HG02973 (cell line): ENCODE data around the gene TMEM256.

ENCODE experiments used
- ATAC-seq: cut with Tn5 transposase; IDR thresholded peaks from one replicate; pipeline ENCODE4 v1.9.1; 2021; ENCODE audit warnings: moderate library complexity; ENCODE audit not compliant: unreplicated experiment

TMEM256 gene

DNA sequence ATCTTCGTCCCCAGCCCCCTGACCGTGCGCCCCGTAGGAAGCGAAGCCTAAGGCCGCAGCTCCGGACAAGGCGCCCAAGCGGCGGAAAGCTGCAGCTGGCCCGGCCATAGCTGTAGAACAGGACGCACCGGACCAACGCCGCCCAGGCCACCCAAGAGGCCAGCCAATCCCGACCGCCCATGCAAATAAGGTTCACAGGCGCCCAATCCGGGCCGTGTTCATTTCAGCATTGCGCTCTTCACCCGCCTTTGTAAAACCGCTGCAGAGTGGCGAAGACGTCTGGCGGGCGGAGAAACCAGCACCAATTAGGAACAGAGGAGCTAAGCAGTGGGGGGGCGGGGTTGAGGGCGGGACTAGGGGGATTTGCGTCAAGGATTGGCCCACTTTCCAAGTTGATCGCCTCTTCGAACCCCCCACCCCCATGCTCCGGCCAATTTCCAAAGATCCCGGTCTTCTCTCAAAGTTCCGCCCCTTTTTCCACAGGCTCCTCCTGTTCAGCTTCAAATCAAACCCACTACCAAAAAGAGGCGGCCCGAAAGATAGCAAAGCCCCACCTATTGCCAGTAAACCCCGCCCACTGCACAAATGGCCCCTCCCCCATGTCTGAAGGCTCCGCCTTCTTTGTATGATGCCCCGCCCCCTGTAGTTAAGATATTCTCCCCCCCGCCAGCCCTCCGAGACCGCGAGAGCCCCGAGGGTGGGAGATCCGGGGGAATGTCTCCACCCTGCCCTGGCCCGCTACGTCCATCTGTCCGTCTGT lies at the start of gene TMEM256:
Gene TMEM256, minus strand, starts transcription at position 121 of the 760 bp plus-strand sequence. Its CDS starts 13 bp downstream, at position 108.
- ATAC-seq: peak; percentile 91

DNA sequence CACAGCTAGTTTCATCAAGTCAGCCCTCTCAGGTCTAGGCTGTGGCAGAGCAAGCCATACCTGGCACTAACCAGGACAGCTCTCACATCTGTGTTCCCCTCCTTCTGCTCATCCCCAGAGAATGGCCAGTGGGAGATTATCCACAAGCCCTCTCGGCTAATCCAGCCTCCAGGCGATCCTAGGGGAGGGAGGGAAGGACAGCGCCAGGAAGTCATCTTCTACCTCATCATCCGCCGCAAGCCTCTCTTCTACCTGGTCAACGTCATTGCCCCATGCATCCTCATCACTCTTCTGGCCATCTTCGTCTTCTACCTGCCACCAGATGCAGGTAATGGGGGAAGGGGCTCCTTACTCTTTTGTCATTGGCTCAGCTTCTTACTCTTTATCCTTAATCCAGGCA lies 44.6 kb upstream of the TMEM256 start:
- ATAC-seq: no peak

DNA sequence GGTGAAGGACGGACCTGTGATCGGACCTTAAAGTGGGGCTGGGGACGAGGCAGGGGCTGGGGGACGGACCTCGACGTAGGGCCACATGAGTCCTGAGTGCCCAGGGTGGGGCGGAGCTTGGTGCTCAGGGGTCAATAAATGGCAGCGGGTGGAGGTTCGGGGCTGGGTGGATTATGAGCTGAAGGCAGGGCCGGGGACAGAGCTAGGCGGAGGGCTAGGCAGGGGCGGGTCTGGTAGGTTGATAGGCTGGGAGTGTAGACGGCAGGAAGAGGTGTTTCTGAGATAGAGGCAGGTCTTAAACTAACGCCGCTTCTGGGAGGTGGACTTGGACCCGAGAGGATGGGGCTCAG lies 41.7 kb upstream of the TMEM256 start:
- ATAC-seq: no peak

DNA sequence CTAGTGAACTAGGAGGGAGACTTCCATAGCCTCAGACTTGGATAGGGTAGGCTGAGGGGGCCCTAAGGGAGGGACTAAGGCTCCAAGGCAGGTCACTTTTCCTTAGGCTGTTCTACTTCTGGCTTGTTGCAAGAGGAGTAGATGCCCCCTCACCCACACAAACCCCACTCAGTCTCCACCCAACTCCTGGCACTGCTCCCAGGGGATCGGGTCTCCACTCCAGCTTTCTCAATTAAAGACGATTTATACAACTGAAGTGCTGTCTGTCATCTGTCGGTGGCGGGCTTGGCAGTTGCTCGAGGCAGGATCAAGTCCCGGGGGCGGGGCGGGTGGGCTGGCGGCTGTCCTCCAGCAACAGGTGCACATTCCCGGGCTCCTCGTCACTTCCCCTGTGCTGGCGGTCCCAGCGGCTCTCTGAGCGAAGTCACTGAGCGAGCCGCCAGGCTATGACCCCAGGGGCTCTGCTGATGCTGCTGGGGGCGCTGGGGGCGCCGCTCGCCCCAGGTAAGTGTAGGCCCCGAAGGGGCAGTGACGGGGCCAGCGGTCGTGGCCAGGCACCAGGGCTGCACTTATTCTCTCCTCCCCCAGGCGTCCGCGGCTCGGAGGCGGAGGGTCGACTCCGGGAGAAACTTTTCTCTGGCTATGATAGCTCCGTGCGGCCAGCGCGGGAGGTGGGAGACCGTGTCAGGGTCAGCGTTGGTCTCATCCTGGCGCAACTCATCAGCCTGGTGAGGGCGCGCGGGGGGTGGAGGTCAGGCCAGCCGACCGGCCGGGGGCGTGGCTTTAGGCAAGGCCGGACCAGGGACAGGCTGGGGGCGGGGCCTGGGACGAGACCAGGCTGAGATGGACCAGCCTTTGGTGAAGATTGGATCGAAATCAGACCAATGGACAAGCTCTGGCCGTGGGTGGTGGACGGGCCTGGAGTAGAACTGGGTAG lies 41.1 kb upstream of the TMEM256 start, which contains the start of gene CHRNB1:
Gene CHRNB1, plus strand, starts transcription at position 380 of the 937 bp plus-strand sequence. Its CDS starts 67 bp downstream, at position 447.
- ATAC-seq: no peak

DNA sequence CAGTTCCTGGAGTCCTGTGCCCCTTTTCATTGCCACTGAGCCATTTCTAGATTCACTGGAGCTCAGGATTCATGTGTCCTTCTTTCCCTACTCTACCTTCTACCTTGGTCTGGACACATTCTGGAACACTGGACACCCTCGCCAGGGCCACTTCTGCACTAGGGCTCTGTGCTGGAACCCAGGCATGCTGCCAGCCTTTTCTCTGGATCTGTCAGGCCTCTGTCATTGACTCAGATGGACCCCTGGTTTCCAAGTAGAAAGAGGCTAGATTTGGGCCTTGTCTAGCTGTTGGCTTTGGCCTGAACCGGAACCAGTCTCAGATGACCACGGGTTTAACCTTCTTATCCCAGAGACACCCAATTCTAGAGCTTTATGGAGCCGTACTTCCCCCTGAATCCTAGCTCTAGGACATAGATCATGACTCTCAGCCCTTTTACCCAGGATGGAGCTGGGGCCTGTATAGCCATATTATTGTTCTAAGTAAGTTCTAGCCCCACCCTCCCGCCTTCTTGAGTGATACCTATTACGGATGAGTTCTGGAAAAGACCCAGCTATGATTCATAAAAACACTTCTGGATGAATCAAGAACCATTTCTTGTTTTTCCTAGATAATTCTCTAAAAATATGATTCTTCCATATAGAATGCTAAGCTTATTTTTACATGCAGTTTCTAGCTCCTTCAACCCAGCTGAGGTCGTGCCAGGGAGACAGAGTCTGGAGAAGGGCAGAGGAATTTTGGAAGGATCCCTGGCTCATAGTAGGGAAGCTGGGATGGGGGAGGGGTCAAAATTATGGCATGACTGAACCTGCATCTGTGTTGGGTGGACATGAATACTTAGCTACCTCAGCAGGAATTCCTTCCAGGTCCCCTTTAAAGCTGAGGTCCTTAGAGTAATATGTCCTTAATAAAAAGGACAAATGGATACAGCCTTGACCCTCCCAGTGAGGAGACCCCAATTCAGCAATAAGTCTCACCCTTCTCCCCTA lies 39.9 kb upstream of the TMEM256 start:
- ATAC-seq: no peak

DNA sequence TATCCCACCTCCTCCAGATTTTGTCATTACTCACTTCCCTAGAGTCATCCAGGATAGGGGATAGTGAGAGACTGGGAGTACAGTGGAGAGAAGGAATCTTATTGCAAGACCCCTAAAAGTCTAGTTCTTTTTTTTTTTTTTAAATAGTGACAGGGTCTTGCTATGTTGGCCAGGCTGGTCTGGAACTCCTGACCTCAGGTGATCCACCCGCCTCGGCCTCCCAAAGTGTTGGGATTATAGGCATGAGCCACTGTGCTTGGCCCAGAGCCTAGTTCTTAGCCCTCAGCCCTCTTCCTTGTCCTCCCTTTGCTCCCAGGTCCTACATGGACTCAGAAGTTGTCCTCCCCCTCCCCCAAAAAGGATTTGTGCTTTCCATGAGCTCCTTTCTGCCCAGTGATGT lies 38.2 kb upstream of the TMEM256 start:
- no peak for ATAC-seq

DNA sequence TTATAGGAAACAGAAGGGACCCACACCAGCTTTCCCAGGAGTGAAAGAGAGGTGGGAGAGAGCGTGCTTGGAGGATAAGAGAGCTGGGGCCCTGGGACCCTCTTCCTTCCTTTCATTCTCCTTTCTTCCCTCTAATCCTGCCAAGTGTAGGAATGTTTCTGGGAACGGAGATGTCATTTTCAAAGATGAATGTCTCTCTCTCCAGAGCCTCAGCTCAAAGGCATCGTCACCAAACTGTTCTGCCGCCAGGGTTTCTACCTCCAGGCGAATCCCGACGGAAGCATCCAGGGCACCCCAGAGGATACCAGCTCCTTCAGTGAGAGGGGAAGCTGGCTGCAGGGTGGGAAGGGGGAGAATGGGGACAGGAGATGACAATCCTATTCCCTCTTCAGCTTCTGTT lies 37.4 kb upstream of the TMEM256 start:
- no peak for ATAC-seq

DNA sequence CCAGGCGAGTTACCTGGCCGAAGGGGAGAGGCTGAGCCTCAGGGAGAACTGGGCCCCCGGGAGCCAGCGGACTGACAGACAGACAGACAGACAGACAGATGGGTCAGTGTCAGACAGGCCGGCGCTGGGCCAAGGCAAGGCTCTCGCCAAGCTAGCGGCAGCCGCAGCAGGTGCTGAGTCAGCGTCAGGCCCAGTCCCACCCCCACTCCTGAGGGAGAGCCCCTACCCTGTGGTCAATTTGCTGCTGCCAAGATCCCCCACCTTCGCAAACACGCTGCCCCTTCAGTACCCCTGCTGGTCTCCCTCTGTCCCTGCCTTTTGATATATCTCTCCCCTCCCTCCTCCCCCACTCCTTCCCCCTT lies 36.9 kb upstream of the TMEM256 start:
- ATAC-seq: no peak

DNA sequence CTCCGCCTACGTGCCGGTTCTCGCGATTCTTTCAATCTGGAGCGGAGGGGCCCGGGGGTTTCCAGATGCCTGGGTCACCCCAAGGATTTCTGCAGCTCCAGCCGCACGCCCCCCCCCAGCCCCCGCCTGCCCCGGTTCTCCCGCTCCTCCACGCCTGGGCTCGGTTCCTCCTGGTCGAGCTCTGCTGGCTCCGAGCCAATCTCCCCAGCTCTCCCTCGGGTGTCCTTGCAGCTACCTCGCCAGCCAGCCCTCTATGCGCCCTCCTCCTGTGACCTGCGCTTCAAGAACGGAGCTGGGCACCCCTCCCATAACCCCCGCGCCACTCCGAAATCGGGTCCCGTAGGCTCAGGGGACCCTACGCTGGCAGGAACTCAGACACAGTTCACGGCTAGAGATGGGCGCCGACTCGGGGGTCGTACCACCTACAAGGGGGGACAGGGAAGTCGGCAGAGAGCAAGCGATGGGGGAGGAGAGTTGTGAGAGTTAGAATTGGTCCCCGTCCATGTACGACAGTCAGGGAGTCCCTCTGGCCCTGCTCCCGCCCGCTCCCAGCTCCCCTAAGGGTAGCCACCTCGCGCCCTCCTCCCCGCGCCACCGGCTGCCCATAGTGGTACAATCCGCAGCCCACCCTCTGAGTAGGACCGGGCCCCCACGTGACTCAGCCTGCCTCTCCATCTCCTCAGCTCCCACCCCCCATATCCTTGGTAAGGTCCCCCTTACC lies 36.4 kb upstream of the TMEM256 start:
- no peak for ATAC-seq

DNA sequence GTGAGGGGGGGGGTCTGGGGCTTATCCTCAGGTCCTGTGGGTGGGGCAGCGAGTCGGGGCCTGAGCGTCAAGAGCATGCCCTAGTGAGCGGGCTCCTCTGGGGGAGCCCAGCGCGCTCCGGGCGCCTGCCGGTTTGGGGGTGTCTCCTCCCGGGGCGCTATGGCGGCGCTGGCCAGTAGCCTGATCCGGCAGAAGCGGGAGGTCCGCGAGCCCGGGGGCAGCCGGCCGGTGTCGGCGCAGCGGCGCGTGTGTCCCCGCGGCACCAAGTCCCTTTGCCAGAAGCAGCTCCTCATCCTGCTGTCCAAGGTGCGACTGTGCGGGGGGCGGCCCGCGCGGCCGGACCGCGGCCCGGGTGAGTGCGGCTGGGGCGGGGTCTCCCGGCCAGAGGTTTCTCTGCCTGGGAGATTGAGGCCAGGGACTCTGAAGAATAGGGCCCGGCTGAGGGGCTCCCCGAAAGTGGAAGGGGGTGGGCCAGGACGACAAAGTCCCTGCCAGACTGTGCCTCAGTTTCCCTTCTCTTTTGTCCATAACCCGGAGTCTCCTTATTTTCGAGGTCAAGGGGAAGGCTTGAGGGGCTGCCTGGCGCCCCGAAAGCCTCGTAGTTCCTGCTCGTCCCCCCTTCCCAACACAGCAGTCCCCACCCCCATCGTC lies 35.7 kb upstream of the TMEM256 start, which contains the start of gene FGF11:
Gene FGF11, plus strand, starts transcription at position 51 of the 651 bp plus-strand sequence. Its CDS starts 109 bp downstream, at position 160.
- no peak for ATAC-seq

DNA sequence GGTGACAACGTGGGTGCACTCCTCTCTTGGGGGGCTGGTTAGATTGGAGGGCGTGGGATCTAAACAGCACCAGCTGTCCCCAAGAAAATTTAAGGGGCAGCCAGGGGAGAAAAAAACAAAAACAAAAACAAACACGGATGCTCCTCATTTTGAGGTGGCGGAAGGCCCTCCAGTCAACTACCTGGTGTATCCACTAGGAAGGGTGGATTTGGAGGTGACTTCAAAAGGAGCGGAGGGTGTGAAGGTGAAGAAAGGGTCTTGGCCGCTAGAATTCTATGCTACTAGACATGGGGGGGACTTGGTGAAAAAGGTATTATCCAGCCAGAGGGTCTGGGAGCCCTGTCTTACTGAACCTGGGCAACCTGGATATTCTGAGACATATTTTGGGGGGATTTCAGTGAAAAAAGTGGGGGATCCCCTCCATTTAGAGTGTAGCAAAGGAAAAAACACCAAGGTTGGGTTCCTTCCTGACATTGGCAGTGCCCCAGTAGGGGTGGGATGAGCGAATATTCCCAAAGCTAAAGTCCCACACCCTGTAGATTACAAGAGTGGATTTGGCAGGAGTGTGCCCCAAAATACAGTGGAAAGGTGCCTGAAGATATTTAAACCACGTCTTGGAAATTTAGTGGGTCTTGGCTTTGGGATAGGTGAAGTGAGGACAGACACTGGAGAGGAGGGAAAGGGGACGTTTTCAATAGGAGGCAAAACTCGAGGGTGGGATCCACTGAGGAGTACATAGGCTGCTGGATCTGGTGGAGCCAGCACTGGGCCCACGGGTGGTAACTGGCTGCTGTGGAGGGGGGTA lies 35.0 kb upstream of the TMEM256 start:
- no peak for ATAC-seq

DNA sequence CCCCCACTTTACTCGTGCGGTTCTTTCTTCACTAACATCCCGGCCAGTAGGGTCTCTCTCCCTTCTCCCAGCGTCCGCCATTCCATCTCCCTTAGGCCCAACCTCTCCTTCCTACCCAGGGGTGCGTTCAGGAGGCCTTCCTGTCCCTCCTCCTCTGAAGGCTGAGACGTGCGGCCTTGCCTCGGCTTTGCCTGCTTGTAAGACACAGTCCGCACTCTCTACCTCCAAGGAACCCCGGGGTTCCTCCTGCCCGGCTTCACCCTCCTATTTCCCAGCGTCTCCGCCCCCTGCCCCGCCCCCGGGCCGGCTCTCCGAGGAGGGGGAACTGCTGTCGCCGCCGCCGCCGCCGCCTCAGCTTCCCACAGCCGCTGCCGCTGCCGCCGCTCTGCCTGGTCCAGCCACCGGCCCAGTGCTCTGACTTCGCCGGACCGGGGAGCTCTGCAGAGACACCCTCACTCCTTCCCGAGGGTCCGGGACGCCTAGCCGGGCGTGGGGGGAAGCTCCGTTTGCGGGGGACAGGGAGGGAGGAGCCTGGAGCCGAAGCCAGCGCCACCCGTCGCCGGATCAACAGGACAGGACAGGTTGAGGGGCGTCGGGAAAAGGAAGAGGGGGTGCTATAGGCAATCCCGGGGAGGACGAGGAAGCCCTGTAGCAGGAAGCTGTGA lies 34.2 kb upstream of the TMEM256 start:
- ATAC-seq: no peak

DNA sequence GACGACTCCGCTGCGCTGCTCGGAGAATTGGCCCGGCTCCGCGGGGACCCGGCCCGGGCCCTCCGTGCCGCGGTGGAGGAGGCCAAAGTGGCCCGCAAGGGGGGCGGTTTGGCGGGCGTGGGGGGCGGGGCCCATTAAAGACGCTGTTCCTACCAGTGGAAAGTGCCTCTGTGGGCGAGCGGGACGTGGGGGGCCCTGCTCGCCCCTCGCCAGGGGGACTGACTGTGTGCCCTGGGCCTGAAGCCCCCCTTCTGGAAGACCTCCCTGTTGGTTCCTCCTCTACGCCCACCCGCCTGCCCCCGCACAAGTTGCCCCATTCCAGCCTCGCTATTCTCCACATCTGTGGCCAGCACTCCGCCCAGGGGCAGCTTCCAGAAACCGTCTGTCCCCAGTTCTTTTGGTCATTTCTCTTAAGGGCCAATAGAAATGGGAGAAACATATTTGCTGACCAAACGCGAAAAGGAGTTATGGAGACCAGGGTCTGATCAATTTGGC lies 33.5 kb upstream of the TMEM256 start:
- no peak for ATAC-seq

DNA sequence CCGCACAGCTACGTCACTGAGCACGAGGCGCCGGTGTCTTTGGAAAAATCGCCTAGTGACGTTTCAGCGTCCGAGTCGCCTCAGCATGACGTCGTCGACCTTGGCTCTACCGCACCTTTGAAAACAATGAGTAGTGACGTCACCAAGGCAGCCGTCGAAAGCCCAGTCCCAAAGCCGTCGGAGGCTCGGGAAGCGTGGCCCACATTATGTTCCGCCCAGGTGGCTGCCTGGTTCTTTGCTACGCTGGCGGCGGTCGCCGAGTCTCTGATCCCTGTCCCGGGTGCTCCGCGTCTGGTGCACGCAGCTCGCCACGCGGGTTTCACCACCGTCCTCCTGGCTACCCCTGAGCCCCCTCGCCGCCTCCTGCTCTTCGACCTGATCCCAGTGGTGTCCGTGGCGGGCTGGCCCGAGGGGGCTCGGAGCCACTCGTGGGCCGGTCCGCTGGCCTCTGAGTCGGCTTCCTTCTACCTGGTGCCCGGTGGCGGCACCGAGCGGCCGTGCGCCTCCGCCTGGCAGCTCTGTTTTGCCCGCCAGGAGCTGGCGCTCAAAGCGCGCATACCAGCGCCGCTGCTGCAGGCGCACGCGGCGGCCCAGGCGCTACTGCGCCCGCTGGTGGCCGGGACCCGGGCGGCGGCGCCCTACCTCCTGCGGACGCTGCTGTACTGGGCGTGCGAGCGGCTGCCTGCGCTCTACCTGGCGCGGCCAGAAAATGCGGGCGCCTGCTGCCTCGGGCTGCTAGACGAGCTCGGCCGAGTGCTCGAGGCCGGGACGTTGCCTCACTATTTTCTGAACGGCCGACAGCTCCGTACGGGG lies 32.9 kb upstream of the TMEM256 start:
- ATAC-seq: no peak

DNA sequence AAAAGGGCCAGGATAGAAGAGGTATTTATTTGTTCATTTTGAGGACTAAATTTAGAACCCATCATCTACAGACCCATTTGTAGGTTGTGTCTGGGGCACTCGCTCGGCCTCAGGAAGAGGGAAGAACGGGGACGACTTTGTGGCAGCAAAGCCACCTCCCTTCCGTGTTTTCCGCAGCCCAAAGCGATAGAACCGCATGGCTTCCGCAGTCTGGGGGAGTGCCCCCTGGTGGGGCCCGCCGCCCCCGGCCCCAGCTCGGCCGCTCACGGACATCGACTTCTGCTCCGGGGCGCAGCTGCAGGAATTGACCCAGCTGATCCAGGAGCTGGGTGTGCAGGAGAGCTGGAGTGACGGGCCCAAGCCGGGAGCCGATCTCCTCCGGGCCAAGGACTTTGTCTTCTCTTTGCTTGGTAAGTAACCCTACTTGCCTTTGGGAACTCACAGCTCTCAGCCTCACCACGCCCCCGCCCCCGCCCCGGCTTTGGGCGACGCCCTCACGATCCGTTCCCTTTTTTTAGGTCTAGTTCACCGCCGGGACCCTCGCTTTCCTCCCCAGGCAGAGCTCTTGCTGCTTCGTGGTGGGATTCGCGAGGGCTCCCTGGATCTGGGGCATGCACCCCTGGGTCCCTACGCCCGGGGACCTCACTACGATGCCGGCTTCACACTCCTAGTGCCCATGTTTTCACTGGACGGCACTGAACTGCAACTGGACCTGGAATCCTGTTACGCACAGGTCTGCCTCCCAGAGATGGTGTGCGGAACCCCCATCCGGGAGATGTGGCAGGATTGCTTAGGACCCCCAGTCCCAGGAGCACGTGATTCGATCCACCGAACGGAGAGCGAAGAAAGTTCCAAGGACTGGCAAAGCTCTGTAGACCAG lies 32.0 kb upstream of the TMEM256 start:
- peak; percentile 24 for ATAC-seq

DNA sequence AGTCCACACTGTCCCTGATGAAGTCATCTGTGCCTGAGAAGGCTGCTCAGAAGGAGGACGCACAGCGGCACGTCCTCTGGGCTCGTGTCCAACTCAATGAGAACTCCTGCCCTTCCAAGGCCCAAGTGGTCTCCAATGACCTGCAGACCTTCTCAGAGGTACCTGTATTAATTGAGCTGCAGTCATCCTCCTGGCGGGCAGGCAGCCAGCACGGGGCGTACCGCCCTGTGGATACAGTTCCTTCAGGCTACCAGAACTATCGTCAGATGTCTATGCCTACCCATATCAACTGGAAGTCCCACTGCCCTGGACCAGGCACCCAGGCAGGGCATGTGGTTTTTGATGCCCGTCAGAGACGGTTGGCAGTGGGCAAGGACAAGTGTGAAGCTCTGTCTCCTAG lies 28.4 kb upstream of the TMEM256 start:
- ATAC-seq: no peak
